HG03521 (cell line): ENCODE data around the gene NFYA.

Experiments
- ATAC-seq: cut with Tn5 transposase; IDR thresholded peaks from one replicate; pipeline ENCODE4 v1.9.1; 2021; ENCODE audit warnings: mild to moderate bottlenecking, moderate library complexity; ENCODE audit not compliant: unreplicated experiment

Gene NFYA

DNA sequence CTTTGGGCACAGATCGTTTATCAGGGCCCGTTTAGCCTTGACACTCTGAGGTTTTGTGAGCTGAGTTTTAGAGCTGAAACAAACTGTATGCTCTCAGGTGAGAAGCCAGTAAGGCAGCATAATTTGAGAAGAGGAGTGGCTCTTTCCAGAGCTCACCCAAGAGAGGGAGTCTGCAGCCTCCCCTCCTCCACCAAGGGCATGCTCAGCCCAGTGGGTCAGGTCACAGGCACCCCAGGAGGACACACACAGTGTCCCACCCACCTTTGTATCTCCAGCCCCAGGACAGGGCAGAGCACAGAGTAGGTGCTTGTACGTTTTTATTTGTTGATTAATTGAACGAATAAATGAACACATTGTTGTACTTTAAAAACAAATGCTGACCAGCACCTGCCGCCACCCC is 27.1 kb upstream of the NFYA start:
- no peak for ATAC-seq

DNA sequence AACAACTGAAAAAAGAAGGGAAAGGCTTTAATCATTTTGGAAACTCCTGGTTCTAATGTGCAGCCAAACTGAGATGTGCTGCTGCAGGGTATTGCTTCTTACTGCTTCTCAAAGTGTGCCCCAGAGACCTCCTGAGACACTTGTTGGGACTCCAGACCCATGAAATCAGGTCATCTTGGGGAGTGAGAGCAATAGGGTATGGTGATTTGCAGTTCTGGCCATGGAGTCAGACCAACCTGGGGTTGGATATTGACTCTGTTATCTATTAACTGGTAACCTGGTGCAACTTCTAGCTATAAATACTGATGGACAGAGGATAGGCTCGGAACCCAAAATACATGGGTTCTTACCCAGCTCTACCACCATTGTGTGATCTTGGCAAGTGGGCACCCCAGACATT is 26.7 kb upstream of the NFYA start:
- ATAC-seq = no peak

- ATAC-seq = no peak
Measured at GRCh38 chr6:41047306-41047705, 25.5 kb upstream of the NFYA start.

DNA sequence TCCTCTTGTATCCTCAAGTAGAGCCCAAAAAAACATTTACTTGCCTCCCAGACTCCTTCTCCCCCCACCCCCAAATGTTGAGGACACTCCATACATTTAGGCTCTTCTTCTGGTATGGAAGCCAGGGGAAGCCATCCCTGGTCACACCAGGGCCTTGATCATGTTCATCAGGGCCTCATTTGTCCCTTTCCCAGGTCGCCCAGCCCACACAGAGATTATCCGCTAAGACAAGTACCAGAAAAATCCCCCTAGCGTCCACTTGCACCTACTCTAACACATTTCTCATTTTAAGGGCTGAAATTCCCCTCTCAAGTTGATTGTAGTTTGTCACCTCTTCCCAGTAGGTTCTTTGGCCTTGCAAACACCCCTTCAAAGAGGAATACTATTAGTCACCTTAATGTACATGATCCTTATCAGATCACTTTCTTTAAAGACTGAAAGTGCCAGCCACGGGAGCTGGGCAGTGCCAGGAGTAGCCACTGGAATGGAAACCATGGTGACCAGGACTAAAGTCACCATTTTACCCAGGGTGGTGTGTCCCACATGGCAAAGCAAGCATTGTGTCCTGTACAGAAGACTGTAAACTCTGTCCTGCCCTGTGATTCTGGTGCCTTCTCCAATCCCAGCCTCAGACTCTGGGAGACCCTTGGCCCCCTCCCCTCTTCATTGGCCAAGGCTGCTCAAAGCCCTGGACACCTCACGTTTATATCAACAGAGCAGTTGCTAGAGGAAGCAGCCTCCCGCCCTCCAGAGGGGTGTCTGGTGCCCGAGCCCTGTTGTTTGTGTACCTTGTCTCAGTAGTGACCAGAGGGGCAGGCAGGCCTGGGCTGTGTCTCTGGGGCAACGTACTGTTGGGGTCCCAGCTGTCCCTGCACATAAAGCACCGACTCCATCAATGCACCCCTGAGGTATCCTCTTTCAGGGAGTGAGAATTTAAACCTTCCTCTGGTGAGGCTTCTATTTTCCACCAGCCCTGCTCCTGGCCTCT is 24.7 kb upstream of the NFYA start:
- ATAC-seq = no peak

DNA sequence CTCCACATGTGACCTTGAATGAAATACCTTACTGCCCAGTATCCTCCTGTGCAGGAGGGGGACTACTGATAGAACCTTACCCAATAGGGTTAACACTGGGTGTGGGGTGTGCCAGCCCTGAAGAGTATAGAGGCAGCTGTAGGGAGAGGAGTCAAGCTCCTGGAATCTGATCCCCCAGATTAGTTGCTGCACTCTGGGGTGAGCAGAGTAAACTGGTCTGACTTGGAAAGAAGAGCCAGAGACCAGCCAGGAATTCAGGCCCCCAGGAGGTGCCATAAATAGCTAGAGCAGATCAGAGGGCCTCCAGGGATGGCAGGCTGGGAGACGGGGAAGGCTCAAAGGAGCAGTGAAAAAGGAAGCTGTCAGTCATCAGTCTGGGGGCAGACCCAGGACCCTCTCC is 23.3 kb upstream of the NFYA start:
- no peak for ATAC-seq

GRCh38 chr6:41049955-41050354 is 22.8 kb upstream of the NFYA start:
- ATAC-seq = no peak

DNA sequence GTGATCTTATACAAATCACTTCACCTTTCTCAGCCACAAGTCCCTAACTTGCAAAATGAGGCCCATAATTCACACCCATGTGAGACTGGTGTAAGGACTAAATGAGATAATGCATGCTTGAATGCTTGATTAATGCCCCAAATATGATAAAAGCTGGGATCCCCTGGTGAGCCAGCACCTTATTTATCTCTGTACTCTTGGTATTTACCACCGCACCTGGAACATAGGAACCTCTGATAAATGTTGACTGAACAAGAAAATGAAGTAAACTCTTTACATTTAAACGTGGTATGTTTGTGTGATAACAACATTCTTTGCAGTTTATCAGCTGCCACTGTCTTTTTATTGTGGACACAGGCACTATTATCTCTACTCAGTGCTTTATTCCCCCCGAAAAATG is 22.2 kb upstream of the NFYA start:
- ATAC-seq = no peak

GRCh38 chr6:41051873-41052272 is 20.9 kb upstream of the NFYA start:
- ATAC-seq = no peak

GRCh38 chr6:41053041-41053440 is 19.7 kb upstream of the NFYA start, which contains the start of gene APOBEC2:
Gene APOBEC2 (plus strand): TSS chr6:41053202. CDS start chr6:41053348, 146 bp downstream.
- no peak for ATAC-seq

- ATAC-seq = no peak
Measured at GRCh38 chr6:41054511-41054910, 18.3 kb upstream of the NFYA start.

DNA sequence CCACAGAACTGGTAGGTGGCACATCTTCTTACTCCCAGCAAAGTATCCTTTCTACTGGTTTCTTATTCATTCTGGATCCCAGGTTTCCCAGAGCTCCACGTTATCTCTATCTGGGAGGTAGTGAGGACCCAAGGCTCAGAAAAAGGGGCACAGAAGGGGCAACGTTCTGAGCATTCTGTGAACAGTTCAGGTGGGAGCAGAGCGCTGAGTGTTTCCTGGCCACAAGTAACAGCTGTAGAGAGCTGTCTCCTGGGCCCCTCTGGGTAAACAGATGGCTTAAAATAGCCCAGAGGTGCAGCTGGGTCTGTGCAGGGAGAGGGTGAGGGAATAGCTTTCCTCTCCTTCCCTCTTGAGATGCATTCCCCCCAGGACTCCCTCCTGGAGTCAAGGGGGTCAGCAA is 17.6 kb upstream of the NFYA start:
- no peak for ATAC-seq

GRCh38 chr6:41056768-41057490 is 15.8 kb upstream of the NFYA start:
- ATAC-seq = no peak

- ATAC-seq = no peak
Measured at GRCh38 chr6:41058783-41059181, 14.0 kb upstream of the NFYA start.

DNA sequence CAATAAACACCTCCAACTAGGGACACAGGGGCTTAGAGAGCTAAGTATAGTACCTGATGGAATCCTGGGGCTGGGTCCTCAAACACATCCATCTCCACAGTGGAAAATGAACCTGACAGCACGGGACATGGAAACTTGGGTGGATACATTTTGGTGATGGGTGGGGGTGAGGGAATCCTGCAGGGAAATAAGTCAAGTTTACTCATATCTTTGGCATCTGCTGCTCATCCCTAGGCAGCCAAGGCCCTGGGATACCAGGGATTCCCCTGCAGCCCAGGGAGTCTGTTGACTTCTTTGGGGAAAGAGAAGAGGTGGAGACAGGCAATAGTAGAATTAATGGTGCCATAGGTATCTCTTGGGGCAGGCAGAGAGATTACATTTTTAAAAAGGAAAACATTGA is 13.2 kb upstream of the NFYA start:
- no peak for ATAC-seq

DNA sequence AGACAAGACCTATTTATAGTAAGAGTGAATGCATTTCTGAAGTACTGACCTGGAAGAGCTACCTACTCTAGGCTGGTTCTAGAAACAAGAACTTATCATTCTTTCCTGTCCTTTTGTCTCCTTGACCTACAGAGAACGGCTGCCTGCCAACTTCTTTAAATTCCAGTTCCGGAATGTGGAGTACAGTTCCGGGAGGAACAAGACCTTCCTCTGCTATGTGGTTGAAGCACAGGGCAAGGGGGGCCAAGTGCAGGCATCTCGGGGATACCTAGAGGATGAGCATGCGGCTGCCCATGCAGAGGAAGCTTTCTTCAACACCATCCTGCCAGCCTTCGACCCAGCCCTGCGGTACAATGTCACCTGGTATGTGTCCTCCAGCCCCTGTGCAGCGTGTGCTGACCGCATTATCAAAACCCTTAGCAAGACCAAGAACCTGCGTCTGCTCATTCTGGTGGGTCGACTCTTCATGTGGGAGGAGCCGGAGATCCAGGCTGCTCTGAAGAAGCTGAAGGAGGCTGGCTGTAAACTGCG is 11.5 kb upstream of the NFYA start:
- no peak for ATAC-seq

DNA sequence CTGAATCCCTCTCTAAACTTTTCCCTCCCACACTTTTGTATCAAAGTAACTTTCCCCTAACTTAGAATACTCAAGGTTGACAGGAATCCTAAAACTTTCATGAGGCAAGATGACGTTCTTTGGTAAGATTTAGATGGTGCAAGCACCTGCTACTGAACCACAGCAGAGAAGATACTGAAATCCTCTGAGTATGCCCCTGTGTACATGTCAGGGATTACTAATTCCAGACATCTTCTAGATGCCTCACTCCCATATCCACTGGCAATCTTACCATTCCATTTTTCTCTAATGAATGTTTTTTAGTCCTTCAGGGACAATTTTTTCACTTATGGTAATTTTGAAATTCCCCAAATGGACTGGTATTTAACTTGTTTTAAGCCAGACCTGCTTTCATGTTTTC is 10.7 kb upstream of the NFYA start:
- ATAC-seq = no peak

DNA sequence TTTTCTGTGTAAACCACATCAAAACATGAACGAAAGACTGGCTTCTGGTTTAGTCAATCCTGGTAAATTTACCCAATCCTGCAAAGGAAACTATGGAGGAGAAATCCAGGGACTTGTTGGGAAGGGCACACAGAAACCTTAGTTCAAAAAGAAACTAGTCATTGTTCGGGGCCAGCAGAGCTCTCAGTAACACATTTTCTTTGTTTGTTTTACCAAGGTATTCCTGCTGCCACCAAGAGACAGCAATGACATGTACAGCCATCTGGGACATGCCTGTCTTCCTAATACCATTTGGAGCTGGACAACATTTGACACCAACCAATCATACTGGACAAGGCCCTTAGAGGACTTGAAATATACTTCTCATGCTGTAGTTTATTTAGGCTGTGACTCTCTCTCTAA is 8.9 kb upstream of the NFYA start:
- no peak for ATAC-seq

- no peak for ATAC-seq
Measured at GRCh38 chr6:41064841-41065240, 7.9 kb upstream of the NFYA start.

GRCh38 chr6:41065550-41066026 is 7.2 kb upstream of the NFYA start:
- ATAC-seq = no peak

- ATAC-seq = no peak
Measured at GRCh38 chr6:41066867-41067304, 5.9 kb upstream of the NFYA start.

DNA sequence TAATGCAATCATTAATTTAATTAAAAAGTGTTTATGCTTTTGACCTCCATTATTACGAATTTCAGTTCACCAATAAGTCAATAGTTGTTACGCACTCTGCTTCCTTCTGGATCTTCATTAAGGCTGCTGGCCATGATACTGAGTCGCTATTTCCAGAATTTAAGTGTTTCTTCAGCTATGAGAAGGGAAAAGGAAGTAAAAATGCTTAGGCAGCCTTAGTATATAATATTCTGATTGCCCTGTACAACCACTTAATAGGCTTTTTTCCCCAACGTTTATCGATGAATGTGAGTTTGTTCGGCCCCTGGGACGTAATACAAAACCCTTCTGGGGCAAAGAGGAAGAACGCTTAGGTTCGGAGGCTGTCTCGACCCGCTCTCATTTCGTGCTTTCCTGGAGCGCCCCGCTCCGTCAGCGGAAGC is 1.3 kb upstream of the NFYA start:
- ATAC-seq = peak; percentile 5
